ENCODE data around the gene DTHD1.

DTHD1 gene

DNA sequence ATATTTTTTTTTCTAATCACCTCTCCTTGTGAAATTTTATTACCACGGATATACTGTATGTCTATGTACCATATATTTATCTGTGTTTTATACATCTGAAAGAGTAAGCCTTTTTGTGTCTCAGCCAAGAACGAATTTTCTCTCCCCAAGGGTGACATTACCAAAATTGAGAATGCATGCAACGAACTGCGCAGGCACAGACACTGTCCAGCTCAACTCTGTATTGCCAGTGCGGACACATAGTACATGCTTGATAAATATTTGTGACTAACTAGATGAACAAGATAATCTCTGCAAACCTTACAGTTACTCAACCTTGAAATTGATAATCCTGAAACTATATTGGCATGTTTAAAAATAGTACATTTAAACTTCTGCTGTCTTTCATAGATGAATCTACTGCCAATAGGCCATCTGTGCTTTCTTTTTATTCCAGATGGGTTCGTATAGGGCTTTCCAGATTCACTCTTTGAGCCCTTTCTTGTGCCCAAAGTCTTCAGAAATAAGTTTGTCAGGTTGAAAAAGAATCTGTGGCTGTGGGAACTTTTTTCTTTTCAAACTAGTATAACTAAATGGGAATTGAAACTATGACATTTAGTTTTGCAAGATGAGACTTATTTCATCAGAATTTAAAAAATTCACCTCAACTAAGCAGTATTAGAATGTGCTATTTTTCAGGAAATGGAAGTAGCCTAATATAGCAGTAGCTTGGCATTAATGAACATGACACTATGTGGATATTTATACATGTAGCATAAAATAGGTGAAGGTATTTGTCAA lies 38.9 kb downstream of the DTHD1 start:
- no peak for FAIRE-seq

GRCh38 chr4:36321176-36321575 lies 39.8 kb downstream of the DTHD1 start:
- no peak for FAIRE-seq

DNA sequence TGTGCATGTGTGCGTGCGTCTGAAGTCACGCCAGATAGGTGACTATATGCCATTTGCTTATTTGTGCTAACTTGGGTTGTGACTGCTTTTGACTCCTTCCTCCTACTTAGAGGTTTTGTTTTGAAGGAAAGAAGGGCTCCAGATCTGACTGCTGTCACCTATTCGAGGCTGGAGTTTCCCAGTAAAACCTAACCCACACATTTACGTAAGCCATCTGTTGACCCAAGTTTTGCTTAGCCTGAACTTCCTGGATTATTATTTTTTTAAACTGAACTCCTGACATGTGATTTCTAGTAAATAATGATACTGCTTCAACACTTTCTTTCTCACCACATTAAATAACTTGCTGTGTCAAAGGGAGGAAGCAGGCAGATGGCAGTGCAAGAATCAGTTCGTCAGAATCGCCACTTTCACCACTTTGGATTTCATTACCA lies 41.5 kb downstream of the DTHD1 start:
- no peak for FAIRE-seq

GRCh38 chr4:36323816-36324419 lies 42.5 kb downstream of the DTHD1 start:
- FAIRE-seq = no peak

GRCh38 chr4:36324808-36325207 lies 43.4 kb downstream of the DTHD1 start:
- no peak for FAIRE-seq

DNA sequence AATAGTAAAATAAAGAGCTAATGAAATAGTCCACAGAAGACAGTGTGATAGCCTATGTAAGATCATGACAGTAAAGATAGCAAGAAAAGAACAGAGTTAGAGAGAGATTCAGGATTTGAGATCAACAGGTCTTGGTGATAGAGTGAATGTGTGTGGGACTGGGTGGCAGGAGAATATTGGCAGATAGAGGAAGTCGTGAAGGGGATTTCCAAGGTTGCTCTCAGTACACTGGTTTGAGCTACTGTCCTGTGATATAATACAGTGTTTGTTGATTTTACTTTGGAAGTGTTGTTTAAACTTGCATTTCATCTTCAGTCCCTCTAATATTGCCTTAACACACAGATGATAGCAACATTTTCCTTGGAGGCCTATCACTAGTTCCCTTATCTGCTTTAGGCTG lies 44.1 kb downstream of the DTHD1 start:
- no peak for FAIRE-seq

GRCh38 chr4:36325926-36326325 lies 44.5 kb downstream of the DTHD1 start:
- FAIRE-seq = no peak

GRCh38 chr4:36326476-36327029 lies 45.1 kb downstream of the DTHD1 start:
- no peak for FAIRE-seq

- FAIRE-seq = no peak
Observed at GRCh38 chr4:36327400-36327799, 46.0 kb downstream of the DTHD1 start.

GRCh38 chr4:36328130-36328529 lies 46.7 kb downstream of the DTHD1 start:
- FAIRE-seq = no peak

DNA sequence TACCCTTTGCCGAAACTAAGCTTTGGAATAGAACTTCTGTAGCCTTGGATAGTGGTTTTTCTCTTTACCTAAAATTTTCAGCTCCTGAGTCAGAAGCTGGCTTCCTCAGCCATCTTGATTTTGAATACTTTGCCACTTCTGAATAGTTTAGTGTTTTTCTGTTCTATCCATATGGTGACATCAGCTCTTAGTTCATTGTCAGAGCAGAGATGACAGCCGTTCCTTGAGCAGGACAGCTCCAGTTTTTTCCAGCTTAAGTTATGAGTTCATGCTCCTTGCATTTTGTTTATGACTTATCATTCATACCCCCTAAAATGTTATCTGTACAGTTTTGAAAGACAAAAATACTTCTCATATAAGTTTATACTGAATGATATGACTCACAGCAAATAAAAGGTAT lies 47.8 kb downstream of the DTHD1 start:
- FAIRE-seq = no peak

DNA sequence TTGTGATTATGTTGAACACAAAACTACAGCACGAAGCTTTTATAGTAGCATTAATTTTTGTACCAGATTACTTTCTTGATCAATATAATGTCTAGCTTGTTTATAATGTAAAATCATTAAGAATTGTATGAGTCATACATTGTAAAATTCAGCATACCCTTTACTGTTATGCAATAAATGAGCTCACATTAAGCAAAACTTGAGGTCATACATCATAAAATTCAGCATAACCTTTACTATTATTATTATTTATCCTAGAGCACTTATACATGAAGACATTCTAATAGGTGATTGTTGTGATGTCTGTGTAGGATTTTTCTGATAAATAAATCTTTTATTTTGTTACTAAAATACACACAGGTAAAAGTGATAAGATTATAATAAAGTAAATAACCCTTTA lies 49.4 kb downstream of the DTHD1 start:
- FAIRE-seq = no peak

DNA sequence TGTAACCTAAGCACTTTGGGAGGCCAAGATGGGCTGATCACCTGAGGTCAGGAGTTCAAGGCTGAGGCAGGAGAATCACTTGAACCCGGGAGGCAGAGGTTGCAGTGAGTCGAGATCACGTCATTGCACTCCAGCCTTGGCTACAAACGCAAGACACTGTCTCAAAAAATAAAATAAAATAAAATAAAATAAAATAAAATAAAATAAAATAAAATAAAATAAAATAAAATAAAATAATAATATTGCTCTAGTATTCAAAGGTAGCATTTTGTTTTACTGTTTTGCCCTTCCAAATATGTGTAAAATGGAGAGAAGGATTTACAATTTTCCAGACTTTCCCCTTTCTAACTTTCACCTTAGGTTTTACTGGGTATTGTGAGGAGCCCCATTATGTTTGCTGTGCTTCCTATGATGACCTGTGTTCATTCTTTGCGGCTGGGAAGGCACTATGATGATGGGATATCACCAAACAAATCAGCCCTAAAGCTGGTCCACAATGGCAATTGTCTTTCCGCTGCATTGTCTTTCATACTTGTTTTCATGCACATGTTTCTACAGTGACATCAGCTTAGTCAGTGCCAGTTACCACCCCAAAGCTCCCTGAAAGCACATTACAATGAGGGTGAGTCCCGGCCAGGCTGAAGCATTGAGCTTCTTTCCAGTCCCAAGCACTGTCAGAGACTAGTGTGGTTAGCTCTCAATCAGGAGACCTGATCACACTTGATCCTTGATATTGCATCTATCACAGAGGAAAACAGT lies 50.8 kb downstream of the DTHD1 start:
- no peak for FAIRE-seq

- no peak for FAIRE-seq
Observed at GRCh38 chr4:36332782-36333131, 51.3 kb downstream of the DTHD1 start.

DNA sequence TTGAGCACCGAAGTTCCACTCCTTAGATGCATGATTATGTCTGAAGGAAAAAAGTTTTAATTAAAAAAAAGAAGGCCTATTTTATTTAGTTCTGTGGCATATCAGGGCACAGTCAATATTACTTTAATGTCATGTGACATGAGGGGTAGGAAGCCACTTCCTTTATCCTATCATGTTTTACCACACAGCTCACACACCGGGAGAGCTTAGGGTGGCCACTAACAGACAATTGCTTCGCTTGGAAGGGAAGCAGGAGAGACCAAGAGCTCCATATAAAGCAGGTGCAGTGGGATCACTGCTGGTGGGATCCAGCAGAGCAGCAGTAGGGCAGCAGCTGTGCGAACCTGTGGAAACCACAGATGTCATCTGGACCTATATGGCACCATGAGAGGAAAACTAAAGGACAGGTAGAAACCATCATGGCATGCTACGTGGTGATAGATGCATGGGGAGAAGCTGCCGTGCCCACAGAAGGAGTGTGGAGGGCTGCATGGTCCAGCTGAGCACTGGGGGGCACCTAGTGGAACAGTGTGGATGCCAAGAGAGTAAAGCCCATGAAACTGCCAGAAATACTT lies 52.0 kb downstream of the DTHD1 start:
- FAIRE-seq = no peak

GRCh38 chr4:36337665-36338185 lies 56.3 kb downstream of the DTHD1 start:
- FAIRE-seq = no peak

DNA sequence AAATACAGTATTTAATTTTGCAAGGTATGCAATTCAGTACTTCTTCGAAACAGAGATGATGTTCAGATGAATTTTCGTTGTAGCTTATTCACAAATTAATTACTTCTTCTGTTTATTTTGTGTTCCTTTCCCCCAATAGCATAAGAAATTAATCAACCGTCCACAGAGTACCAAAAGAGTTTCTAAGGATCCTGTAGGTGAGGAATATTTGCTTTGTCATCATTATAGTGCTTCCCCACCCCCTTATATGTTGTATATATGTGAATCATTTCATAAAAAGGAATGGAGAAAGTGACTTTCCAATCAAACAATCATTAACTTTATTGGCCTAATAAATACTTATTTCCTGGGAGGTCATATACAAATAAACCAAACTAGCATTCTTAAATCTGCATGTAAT lies 57.6 kb downstream of the DTHD1 start:
- FAIRE-seq = no peak

GRCh38 chr4:36341936-36342335 lies 60.5 kb downstream of the DTHD1 start:
- FAIRE-seq = no peak

GRCh38 chr4:36343501-36344175 lies 62.2 kb downstream of the DTHD1 start:
- no peak for FAIRE-seq

GRCh38 chr4:36348403-36348938 lies 67.1 kb downstream of the DTHD1 start:
- FAIRE-seq = no peak

- FAIRE-seq = no peak
Observed at GRCh38 chr4:36349938-36350549, 68.6 kb downstream of the DTHD1 start.
